Measurements from ENCODE around the gene EN1. TPM values are rescaled to one million over a fixed set of nuclear protein-coding genes. Genes with fewer than 3 reads are reported as not detected.

The EN1 gene
- 1.4 TPM for total RNA-seq

DNA sequence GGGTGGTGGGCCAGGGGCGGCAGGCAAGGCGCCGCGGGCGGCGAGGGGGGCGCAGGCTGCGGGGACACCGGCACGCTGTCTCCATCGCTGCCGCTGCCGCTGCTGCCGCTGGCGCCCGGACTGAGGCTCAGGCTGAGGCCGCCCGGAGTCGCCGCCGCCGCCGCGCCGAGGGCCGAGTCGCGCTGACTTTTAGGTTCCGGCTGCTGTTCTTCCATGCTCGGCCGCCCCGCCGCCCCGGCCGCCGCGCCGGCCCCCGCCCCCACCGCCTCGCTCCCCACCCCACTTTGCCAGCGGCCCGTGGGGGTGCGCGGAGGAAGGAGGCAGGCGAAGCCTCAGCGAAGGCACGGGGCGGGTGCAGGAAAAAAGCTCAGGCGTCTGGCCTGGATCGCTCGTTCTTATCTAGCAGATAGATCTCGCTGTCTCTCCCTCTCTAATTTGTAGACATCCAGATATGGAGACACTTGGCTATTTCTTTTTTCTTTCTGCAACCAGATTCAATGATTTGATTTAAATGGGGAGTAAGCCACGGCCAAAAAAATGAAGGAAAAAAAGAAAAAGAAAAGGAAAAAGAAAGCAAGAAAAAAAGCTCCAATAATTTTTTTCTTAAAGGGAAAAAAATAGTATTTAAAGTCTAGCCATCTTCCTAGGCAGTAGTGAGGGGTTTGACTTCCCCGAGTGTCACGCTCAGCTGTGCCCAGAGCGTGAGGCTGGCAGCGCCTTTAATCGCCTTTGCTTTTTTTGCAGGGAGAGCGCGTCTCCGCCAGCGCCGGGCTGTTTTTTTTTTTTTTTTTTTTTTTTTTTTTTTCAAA, at the start of gene EN1:
EN1 (minus strand) TSS at position 696 of the 809 bp plus-strand sequence; CDS start at position 215, 481 bp downstream.

Other genes starting within 250 kb of the EN1 start
- gene MARCO, start 94.5 kb upstream of the EN1 start, total RNA-seq, result not detected

All from diencephalon (tissue), 1 donor.